Inferior parietal cortex (tissue), 1 donor: ENCODE measurements around the gene TMEM97.
A peak's percentile ranks its signal among the peaks of the same experiment; 100 is the strongest.

Experiments used
- DNase-seq: peaks from one replicate; pipeline ENCODE4 v3.0.0-alpha.2; 2016; ENCODE audit errors: extremely low spot score

Gene TMEM97

DNA sequence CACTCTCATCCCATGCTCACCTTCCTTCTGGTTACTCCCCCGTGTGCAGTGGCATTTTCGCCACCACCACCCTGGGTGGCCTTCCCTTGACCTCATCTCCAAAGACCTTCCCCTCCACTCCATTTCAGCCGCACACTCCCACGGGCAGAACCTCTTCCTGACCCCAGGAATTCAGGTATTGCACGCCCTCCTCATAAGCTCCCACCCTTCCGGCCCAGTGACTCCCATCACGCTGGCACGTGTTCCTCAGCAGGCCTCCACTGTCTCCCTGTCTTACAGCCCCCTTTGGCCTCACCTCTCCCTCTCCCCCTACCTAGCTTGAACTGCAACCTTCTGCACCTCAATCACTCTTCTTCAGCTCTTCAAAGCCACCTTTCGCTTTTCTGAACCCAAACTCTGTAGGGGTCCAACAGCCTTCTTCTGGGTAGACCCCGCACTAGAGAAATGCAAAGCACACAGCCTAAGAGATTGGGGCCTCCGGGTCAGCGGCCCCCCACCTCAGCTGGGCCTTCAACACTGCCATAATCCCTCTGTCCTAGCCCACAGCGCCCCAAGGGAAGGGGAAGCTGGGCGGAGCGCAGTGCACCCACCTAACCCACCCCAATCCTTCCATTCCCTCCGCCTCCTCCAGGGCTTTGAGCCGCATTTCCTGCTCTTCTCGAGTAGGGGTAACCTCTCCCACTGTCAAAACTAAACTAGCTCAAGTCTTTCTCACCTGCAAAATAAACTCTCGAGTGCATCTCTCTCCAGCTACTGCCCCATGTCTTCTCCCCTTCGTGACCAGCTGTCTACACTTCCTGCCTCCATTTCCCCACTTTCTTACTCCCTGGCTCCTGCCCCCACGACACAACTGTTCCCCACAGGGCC lies 1.7 kb upstream of the TMEM97 start:
- DNase-seq: no peak

DNA sequence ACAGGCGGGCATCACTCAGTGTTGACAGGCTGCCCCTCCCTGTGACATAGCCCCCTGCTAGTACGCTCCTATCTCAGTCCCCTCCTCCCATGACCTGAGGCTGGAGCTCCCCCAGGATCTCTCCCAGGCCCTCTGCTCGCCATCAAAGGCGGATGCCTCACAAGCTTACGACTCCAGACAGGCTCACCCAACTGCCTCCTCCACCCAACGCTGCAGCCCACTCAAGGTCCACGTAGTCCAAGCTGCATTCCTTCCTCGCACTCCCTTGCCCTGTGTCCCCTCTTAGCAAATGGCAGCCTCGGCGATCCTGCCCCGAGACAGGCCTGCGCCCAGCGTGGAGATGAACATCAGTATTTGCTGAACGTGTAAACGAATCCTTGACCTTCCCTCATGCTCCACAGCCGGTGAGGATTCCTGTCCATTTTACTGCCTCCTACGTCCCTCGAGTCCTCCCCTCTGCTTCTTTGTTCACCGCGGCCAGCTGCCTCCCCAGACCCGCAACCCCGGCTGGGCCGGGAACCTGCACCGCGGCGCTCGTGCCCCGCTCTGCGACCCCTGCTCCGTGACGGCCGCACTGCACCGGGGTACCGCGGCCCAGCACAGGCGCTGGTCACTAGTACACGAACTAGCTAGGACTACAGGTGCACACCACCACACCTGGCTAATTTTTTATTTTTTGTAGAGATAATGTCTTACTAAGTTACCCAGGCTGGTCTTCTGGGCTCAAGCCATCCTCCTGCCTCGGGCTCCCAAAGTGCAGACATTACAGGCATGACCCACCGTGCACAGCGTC lies 838 bp upstream of the TMEM97 start:
- DNase-seq: no peak

DNA sequence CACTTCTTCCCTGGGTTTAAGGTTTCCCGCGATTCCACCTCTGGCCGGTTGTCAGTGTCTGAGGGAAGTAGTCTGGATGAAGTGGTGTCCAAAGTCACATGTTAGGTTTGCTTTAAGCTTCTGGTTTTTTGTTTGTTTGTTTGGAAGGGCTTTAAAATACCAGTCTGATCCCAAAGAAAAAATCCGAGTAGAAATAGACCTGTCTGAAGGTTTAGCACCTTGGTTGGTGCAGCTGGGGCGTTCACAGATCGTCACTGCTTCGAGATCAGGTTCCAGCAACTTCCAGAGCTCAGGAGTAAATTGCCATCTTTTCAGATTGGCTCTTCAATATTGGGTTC lies 567 bp downstream of the TMEM97 start:
- DNase-seq: no peak

DNA sequence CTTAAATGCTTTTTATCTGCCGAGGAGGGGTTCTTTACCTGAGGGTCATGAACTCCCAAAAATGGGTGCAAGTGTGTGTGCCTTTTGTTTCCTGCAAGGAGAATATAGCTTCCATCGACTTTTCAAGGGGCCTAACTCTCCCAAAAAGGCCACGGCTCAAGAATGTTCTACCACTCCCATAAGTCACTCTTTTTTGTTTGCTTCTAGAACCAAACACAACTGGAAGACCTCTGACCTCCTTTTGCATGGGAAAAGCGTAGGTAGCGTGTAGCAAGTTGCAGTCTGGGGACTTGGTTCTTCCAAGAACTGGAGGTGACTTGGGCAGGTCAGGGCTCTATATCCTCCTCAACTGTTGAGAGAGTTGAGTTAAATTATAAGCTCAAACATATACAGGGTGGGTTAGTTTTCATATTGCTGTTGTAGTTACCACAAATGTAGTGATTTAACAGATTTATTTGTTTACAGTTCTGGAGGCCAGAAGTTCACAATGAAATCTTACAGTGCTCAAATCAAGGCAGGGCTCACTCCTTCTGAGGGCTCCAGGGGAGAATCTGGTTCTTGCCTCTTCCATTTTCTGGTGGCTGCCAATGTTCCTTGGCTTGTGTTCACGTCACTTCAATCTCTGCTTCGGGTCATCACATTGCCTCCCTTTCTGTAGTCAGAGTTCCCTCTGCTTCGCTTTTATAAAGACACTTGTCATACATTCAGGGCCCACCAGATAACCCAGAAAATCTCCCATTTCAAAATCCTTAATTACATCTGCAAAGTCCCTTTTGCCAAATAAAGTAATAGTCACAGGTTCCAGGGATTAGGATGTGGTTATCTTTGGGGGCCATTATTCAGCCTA lies 1.4 kb downstream of the TMEM97 start:
- DNase-seq: no peak

DNA sequence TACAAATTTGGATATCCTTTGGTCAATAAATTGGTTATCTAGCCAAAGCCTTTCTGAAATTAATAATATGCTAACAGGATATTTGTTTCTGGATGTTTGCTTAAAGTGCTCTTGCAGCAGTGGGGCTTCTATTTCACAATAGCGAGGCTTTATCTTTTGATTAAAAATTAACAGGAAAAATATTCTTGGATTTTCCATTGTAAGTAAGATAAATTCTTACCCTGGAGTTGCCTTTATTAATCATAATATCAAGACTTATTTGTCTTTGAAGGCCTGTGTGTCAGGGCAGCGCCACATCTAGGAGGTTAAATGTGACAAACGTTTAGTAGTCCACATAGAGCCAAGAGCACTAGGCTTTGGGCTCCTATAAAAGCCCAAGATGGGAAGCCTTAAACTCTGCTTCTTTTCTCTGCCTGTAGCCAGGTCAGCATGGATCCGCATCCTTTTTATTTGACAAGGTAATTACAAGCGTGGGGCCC lies 5.3 kb downstream of the TMEM97 start:
- no peak for DNase-seq

DNA sequence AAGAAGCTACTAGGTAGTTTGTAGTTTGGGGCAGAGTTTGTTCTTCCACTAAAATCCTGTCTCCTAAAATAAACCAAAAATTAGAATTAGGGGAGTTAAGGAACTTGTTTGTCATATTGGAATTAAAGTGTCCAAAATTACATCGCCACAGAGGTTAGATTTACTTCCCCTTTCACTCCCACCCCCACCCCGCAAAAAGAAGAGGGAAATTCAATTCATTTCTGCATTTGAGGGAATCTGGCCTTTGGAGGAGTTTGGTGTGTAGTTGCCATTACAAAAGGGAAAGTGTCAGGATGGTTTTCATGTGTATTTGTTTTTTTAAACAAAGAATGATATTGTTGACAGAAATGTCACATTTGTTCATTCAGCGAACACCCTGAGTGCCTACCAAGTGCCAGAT lies 5.8 kb downstream of the TMEM97 start:
- DNase-seq: no peak

DNA sequence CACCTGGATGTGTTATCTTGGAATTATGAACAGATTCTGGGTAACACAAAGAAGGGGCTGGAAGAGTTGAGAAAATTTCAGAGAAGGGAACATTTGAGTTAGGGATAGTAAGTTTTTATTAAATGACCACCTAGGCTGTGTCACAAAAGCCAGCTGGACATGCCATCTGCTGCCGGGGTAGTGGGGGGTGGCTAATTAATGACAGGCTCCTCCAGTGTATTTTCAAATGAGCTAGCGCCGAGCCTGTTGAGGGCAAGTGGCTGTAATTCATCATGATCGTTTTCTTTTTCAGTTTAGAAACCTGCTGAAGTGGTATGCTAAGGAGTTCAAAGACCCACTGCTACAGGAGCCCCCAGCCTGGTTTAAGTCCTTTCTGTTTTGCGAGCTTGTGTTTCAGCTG lies 6.2 kb downstream of the TMEM97 start:
- no peak for DNase-seq

DNA sequence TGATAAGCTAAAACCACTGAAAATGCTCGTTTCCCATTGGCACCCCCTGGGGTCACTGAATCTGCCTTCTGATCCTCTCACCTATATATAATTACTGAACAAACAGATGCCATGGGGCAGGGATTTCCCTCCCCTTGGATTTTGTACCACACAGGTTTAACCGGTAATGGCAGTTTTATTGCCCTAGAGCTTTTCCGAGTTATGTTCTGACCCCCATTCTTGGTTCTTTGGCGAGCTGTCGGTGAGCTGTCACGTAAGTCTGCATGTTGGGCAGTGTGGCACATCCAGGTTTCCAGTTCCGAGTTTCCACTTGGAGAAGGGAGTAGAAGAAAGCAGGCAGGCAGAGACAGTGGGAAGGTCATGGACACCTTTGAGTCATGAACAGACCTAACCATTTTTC lies 7.1 kb downstream of the TMEM97 start:
- DNase-seq: no peak

DNA sequence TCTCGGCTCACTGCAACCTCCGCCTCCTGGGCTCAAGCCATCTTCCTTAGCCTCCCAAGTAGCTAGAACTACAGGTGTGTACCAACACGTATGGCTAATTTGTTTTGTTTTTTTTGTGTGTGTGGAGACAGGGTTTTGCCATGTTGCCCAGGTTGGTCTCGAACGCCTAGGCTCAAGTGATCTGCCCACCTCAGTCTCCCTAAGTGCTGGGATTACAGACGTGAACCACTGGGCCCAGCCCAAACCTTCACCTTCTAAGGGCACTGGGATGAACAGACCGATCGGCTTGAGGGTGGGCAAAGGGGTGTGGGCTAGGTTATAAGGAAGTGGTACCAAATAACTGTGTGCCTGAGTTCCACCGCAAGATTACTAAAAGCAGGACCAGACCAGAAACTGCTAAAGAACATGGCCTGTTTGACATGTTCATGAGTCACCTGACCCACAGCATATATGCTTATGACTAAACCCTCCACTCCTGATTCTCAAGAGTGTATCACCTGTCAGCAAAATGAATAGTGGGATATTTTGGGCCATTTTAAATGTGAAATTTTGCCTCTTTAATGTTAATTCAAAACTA lies 8.1 kb downstream of the TMEM97 start:
- DNase-seq: no peak

DNA sequence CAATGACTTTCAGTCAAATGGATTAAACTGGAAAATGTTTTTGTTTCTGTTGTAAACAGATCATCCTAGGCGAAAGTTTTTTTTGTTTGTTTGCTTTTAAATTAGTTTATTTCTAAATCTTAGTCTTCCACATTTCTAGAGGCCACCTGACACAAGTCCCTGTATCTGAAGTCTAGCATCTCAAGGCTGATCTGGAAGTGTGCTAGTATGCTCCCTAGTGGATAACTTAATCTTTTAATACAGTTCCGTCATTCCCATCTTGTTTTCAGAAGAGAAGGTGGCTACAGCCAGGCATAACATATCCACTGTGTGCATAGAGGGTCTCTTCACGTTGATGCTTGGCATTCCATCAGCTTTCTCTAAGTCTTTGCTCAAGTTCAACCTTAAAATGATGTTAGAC lies 8.7 kb downstream of the TMEM97 start:
- DNase-seq: no peak

DNA sequence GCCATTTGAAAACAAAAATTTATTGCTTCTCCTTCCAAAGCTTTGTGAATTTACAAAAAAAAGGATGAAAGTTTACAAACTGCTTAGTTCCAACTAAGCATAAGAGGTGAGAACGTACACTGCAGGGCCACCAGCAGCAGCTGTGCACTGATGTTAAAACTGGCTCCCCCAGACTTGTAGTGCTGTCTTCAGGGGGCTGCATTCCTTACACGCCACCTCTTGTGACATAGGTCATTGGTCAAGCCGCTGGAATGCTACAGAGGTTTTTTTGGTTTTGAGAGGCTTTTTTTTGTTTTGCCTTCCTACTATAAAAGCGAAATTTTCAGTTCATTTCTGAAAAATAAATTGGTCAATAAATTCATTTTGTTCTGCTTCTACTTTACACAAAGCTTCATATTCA lies 9.3 kb downstream of the TMEM97 start:
- no peak for DNase-seq

DNA sequence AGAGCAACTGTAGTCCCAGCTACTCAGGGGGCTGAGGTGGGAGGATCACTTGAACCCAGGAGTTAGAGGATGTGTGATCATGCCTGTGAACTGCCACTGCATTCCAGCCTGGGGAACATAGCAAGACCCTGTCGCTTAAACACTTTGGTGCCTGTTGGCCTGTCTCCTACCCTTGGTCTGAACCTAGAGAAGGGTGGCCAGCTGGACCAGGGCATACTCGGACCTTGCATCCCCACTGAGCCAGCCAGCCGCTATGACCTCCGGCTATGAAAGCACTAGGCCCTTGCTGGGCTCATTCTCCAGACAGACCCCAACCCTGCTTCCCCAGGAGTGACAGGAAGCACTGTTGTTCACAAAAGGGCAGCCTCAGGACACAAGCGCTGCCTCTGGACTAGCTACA lies 11.7 kb downstream of the TMEM97 start:
- DNase-seq: no peak

DNA sequence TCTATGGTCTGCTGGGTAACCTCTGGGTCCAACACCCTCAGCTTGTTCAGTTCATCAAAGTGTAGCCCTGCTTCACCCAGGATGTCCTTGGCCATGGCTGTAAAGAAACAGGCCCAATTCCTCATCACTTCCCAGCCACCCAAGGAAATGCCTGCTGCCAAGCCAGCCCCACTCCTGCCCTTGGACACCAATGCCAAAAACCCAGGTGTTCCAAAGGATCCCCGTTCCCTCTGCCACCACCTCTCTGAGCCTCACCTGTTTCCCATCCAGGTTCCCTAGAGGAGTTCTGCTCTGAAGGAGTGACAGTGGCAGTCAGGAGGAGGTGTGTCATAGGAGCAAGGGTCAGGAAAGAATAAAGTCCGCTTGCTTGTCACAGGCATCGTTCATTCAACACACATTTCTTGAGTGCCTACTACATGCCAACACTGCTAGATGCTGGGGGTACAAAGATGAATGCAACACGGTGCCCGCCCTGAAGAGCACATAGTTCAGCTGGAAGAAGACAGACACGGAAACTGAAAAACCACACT lies 13.0 kb downstream of the TMEM97 start:
- no peak for DNase-seq

DNA sequence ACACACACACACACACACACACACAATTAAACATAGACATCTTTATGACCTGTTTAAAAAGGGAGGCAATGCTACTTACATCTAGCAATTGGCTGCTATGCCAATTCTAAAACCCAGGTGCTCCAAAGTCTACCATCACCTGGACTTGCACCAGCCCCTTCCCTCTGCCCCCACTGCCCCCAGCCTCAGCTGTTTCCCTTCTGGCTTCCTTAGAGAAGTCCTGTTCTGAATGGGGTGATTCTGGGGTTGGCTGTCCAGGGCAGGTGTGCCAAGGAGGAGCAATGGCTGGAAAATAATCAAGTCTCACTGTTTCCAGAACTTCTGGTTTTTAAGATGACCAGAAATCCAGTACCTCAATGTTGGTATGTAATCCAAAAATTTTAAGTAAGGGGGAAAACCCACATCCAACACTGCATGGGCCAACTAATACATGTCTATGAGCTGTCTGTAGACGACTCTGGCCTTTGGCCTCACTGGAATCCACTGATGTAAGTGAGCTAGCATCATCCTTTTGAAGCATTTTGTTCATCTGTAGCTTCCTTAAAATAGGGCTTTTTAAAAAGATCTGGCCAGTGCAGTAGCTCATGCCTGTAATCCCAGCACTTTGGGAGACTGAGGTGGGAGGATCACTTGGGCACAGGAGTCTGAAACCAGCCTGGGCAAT lies 14.2 kb downstream of the TMEM97 start:
- no peak for DNase-seq

DNA sequence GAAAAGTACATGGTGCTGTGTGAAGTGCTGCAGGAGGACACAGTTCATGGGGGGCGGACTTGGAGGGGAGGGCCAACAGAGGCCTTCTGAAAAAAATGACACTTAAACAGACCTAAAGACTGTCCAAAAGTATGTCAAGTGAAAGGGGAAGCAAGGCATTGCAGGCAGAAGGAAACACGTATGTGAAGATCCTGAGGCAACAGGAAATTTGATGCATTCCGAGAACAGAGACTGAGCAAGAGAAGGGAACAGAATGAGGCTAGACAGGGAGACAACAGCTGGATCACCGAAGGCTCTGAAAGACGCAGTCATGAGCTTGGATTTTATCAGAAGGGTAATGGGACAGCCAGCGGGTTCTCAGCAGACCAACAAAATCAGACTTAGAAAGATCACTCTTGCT lies 15.2 kb downstream of the TMEM97 start:
- DNase-seq: no peak

DNA sequence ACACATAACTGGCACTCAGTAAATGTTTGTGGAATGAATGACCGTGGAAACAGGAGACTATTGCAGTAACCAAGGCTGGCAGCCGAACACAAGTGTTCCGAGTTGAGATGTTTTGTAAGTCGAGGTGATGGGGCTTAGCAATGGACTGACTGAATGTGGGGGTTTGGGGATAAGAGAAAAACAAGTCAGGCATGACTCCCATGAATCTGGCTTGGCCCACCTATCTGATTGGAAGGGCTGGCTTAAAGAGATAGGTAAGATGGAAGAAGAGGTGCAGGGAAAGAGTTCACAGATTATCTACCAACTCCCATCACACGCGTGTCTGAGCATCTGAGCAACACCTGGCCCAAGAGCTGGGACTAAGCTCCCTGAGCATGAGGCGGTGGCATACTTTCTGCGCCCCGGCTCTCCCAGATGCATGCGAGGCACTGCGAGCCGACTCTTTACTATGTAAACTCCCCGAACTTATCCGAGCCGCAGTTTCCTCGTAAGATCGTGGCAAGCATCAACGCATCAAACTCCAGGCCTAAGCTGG lies 15.7 kb downstream of the TMEM97 start:
- DNase-seq: no peak

DNA sequence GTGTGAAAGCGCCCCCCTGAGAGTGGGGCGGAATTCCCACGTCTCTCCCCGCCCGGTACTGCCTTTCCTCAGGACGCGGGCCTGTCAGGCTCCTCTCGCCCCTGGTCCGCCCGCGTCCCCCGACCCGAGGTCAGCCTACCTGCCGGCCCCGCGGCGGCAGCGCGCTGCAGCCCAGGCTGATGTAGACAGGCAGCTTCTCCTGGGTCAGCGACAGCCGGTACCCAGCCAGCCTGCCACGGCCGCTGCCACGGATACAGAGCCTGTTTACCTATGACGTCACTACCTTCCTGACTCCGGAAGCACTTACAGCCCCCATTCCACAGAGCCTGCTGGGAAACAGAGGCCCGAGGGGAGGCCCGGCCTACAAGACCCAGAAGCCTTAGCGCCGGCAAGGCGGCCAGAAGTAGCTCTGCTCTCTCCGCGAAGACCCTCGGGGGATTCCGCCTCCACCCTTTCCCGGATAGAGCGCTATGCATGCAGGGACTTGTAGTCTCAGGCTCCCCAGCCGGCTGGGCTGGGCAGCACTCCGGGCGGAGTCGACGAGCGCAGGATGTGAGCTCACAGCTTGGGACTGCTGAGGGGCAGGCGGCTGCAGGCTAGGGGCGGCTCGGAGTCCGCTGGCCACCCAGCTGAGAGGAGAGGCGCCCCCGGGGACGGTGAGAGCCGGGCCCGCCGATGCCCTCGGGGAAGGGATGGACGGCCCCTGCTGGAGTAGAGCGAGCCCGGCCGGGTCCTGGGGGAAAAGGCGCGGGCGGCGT lies 16.4 kb downstream of the TMEM97 start, which contains the start of the genes IFT20 and TNFAIP1:
TSS of gene IFT20 (minus strand) at position 272 of the 758 bp plus-strand sequence. CDS start 3,487 bp downstream, outside the sequence.
TSS of gene TNFAIP1 (plus strand) at position 561 of the 758 bp plus-strand sequence. CDS start 3,761 bp downstream, outside the sequence.
- DNase-seq: peak; percentile 99

DNA sequence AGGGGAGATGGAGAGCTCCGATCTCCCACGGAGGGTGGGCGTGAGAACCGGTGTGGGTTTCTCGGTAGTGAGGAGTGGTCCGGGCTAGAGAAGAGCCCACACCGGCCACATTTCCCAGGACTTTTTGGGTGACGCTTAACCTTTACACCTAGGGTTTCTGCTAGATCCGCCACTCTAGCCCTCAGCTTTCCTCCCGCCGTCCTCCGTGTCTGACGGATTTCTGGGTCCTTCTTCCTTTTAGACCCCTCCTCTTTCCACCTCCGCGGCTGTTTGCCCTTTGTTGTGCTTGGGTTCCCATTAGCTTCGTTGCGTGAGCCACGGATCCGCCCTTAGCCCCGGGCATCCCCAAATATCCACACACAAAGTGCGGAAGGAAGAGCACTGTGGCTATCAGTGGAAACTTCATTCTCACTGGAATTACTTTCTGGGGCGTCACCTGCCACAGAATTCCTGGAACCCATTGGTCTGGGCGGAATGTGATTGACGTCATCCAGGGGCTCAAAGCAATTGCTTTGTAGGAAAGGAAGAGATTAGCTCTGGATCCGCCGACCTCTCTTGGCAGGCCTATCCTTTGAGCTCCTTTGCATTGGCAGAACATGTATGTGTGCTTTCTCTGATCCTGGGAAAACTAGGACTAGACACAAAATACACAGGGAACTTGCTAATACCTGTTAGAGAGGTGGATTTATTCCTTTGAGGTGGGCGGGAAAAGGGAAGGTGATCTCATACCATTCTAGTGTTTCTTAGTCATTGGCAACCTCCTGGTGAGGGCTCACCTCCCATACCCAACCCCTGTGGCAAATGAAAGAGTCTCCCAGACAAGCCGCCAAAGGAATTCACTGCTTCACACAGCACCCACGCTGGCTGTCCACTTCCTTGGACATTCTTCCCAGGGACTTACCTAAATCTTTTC lies 17.2 kb downstream of the TMEM97 start:
- peak; percentile 46 for DNase-seq
